Neural progenitor cell (in vitro differentiated cells): Measurements from ENCODE around the gene KLK6. TPM values are rescaled to one million over a fixed set of nuclear protein-coding genes. Genes with fewer than 3 reads are reported as not detected.

Source experiments
- DNase-seq: peaks from one replicate; pipeline ENCODE4 v3.0.0-alpha.2; 2016; ENCODE audit warnings: low spot score
- H2AFZ ChIP-seq: fragments of 200-600 bp; sonication (generic); replicated peaks from 2 replicates; pipeline ENCODE4 v1.6.1; 2016; ENCODE audit warnings: antibody characterized with exemption
- H3F3A ChIP-seq: fragments of 200-600 bp; sonication (generic); 2 replicates; pipeline ENCODE4 v1.6.1; 2016; ENCODE audit warnings: antibody characterized with exemption, low read depth
- H3K27ac ChIP-seq: fragments of 200-600 bp; sonication (generic); 2 replicates; pipeline ENCODE4 v1.5.1; 2016; ENCODE audit warnings: mild to moderate bottlenecking
- H3K27me3 ChIP-seq: fragments of 200-600 bp; sonication (generic); 2 replicates; pipeline ENCODE4 v1.6.1; 2016; ENCODE audit warnings: mild to moderate bottlenecking, moderate library complexity
- H3K36me3 ChIP-seq: fragments of 200-600 bp; sonication (generic); 2 replicates; pipeline ENCODE4 v1.5.1; 2016
- H3K4me1 ChIP-seq: fragments of 200-600 bp; sonication (generic); 2 replicates; pipeline ENCODE4 v1.6.1; 2016; ENCODE audit warnings: mixed run types
- H3K4me2 ChIP-seq: fragments of 200-600 bp; sonication (generic); 2 replicates; pipeline ENCODE4 v1.6.1; 2016
- H3K4me3 ChIP-seq: fragments of 200-600 bp; sonication (generic); 2 replicates; pipeline ENCODE4 v1.5.1; 2016
- H3K79me2 ChIP-seq: fragments of 200-600 bp; sonication (generic); 2 replicates; pipeline ENCODE4 v1.6.1; 2016; ENCODE audit warnings: low read depth
- H3K9ac ChIP-seq: fragments of 200-600 bp; sonication (generic); 2 replicates; pipeline ENCODE4 v1.6.1; 2016
- H3K9me3 ChIP-seq: fragments of 200-600 bp; sonication (generic); 2 replicates; pipeline ENCODE4 v1.5.1; 2016; ENCODE audit warnings: low read depth
- H4K20me1 ChIP-seq: fragments of 200-600 bp; sonication (generic); 2 replicates; pipeline ENCODE4 v1.6.1; 2016; ENCODE audit warnings: low read depth
- H3K27ac Mint-ChIP-seq: 3 replicates; pipeline ENCODE4 v1.8.0; 2021; ENCODE audit warnings: mixed read lengths
- H3K27me3 Mint-ChIP-seq: 2 replicates; pipeline ENCODE4 v1.8.0; 2022; ENCODE audit warnings: low read depth, mild to moderate bottlenecking, inconsistent platforms, moderate library complexity, mixed read lengths; ENCODE audit not compliant: insufficient read depth
- H3K36me3 Mint-ChIP-seq: 3 replicates; pipeline ENCODE4 v1.8.0; 2021; ENCODE audit warnings: mixed read lengths
- H3K4me1 Mint-ChIP-seq: 3 replicates; pipeline ENCODE4 v1.8.0; 2021; ENCODE audit warnings: mixed read lengths
- H3K4me3 Mint-ChIP-seq: 3 replicates; pipeline ENCODE4 v1.8.0; 2021; ENCODE audit warnings: mild to moderate bottlenecking, moderate library complexity, mixed read lengths
- H3K9me3 Mint-ChIP-seq: 3 replicates; pipeline ENCODE4 v1.8.0; 2020; ENCODE audit warnings: mixed read lengths
- EZH2 ChIP-seq: fragments of 200-600 bp; sonication (generic); IDR thresholded peaks from 2 replicates; pipeline ENCODE4 v1.6.1; 2017; ENCODE audit warnings: antibody characterized with exemption, mild to moderate bottlenecking, moderate library complexity
- EZH2phosphoT487 ChIP-seq: fragments of 200-600 bp; sonication (generic); IDR thresholded peaks from 2 replicates; pipeline ENCODE4 v1.6.1; 2017; ENCODE audit warnings: antibody characterized with exemption
- total RNA-seq: library from RNA; depleted of rRNA; stranded (reverse); fragments of >200 nt; gene quantifications from 2 replicates; pipeline ENCODE4 v1.2.3, GENCODE V29; 2015; ENCODE audit warnings: low replicate concordance
- TF ChIP-seq, protein P1 (sequence below): fragments of 200-600 bp; sonication (generic); IDR thresholded peaks from 2 replicates; pipeline ENCODE4 v1.5.1; 2017; ENCODE audit warnings: antibody characterized with exemption, mild to moderate bottlenecking

Gene KLK6
- total RNA-seq, 1 donor from 2014 or later = not detected

GRCh38 chr19:50909240-50910070 lies 59.9 kb downstream of the KLK6 start:
- Histone ChIP-seq H3K27ac (no peak overlapping the region), H4K20me1 (no peaks in the 10 kb centered on the region), H3F3A (no peaks in the 10 kb centered on the region), H3K9me3 (no peaks in the 10 kb centered on the region), H3K36me3 (no peaks in the 10 kb centered on the region), H3K4me2 (peak overlapping the region; percentile 76), H2AFZ (peak overlapping the region; percentile 85), H3K4me3 (peak overlapping the region; percentile 46), H3K4me1 (no peaks in the 10 kb centered on the region), H3K79me2 (no peaks in the 10 kb centered on the region), H3K27me3 (peaks cover 81% of the 10 kb centered on the region), H3K9ac (no peak overlapping the region)
- no peak for TF ChIP-seq EZH2
- TF ChIP-seq, protein P1, sequence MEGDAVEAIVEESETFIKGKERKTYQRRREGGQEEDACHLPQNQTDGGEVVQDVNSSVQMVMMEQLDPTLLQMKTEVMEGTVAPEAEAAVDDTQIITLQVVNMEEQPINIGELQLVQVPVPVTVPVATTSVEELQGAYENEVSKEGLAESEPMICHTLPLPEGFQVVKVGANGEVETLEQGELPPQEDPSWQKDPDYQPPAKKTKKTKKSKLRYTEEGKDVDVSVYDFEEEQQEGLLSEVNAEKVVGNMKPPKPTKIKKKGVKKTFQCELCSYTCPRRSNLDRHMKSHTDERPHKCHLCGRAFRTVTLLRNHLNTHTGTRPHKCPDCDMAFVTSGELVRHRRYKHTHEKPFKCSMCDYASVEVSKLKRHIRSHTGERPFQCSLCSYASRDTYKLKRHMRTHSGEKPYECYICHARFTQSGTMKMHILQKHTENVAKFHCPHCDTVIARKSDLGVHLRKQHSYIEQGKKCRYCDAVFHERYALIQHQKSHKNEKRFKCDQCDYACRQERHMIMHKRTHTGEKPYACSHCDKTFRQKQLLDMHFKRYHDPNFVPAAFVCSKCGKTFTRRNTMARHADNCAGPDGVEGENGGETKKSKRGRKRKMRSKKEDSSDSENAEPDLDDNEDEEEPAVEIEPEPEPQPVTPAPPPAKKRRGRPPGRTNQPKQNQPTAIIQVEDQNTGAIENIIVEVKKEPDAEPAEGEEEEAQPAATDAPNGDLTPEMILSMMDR = no peak
- TF ChIP-seq EZH2phosphoT487 = no peak
- peak; percentile 96 for DNase-seq
- peaks cover 28% of the 10 kb centered on the region for H3K27me3 Mint-ChIP-seq
- H3K4me3 Mint-ChIP-seq = peak overlapping the region; percentile 73
- H3K9me3 Mint-ChIP-seq = no peaks in the 10 kb centered on the region
- no peaks in the 10 kb centered on the region for H3K36me3 Mint-ChIP-seq
- no peaks in the 10 kb centered on the region for H3K4me1 Mint-ChIP-seq
- no peak overlapping the region for H3K27ac Mint-ChIP-seq

Other genes starting within 250 kb of the KLK6 start
- gene SHANK1, start 249.8 kb downstream of the KLK6 start, total RNA-seq = 1.4 and 2.3 TPM in 2 replicates
- gene CLEC11A, start 246.2 kb downstream of the KLK6 start, total RNA-seq = 0.09 and 3.4 TPM in 2 replicates
- not detected in 2 replicates for gene GPR32, start 199.1 kb downstream of the KLK6 start, total RNA-seq
- gene ACP4, start 179.2 kb downstream of the KLK6 start, total RNA-seq = not detected in 2 replicates
- not detected in 2 replicates for gene KLK1, start 145.8 kb downstream of the KLK6 start, total RNA-seq
- not detected in 2 replicates for gene KLK15, start 136.0 kb downstream of the KLK6 start, total RNA-seq
- not detected in 2 replicates for gene KLK3, start 114.7 kb downstream of the KLK6 start, total RNA-seq
- gene KLK2, start 96.2 kb downstream of the KLK6 start, total RNA-seq = not detected in 2 replicates
- 0.68 TPM in 1 of 2 replicates, not detected in the other for gene KLK4, start 58.2 kb downstream of the KLK6 start, total RNA-seq
- gene KLK5, start 16.6 kb downstream of the KLK6 start, total RNA-seq = not detected in 2 replicates
- 0.28 and 0.36 TPM in 2 replicates for gene KLK7, start 14.3 kb upstream of the KLK6 start, total RNA-seq
- gene KLK8, start 32.0 kb upstream of the KLK6 start, total RNA-seq = 0.46 TPM in 1 of 2 replicates, not detected in the other
- gene KLK10, start 50.1 kb upstream of the KLK6 start, total RNA-seq = 1.9 TPM in 1 of 2 replicates, not detected in the other
- gene KLK11, start 57.0 kb upstream of the KLK6 start, total RNA-seq = not detected in 2 replicates
- gene KLK12, start 65.4 kb upstream of the KLK6 start, total RNA-seq = not detected in 2 replicates
- not detected in 2 replicates for gene KLK13, start 95.5 kb upstream of the KLK6 start, total RNA-seq
- gene KLK14, start 113.3 kb upstream of the KLK6 start, total RNA-seq = not detected in 2 replicates
- gene CTU1, start 138.8 kb upstream of the KLK6 start, total RNA-seq = 0.24 and 5.6 TPM in 2 replicates
- not detected in 2 replicates for gene SIGLEC9, start 155.3 kb upstream of the KLK6 start, total RNA-seq
- not detected in 2 replicates for gene SIGLEC7, start 172.7 kb upstream of the KLK6 start, total RNA-seq